Measurements from ENCODE around the gene CD93. TPM values are rescaled to one million over a fixed set of nuclear protein-coding genes. Genes with fewer than 3 reads are reported as not detected.

Gene CD93
- polyA plus RNA-seq, 1 donor from 2014 or later: not detected

DNA sequence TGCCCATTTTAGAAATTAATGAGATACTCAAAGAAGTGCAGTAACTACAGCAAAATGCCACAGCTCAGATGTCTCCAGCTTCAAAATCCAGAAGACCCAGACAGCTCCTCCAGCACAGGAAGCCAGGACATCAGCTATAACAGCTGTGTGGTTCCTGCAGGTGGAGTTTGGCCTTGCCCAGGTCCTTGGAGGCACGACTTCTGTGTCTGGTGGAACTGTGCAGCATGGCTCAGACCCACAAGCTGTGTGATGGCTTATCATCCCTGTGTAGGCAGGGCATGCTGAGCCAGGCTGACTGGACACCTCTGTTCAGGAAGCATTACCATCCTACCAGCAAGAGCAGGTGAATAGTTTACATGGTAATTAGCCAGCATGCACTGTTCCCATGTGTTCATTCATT lies 26.5 kb upstream of the CD93 start:
- no peak for TF ChIP-seq MXI1 (conservative IDR thresholded peaks at IDR 0.05; ENCODE audit: poor library complexity, severe bottlenecking)
- no peak for TF ChIP-seq EZH2 (IDR thresholded peaks at IDR 0.05; ENCODE audit: borderline replicate concordance, insufficient read depth, low read length, poor library complexity, severe bottlenecking)
- no peak for TF ChIP-seq EP300 (conservative IDR thresholded peaks at IDR 0.05; ENCODE audit: poor library complexity, severe bottlenecking)
- TF ChIP-seq, protein P1, sequence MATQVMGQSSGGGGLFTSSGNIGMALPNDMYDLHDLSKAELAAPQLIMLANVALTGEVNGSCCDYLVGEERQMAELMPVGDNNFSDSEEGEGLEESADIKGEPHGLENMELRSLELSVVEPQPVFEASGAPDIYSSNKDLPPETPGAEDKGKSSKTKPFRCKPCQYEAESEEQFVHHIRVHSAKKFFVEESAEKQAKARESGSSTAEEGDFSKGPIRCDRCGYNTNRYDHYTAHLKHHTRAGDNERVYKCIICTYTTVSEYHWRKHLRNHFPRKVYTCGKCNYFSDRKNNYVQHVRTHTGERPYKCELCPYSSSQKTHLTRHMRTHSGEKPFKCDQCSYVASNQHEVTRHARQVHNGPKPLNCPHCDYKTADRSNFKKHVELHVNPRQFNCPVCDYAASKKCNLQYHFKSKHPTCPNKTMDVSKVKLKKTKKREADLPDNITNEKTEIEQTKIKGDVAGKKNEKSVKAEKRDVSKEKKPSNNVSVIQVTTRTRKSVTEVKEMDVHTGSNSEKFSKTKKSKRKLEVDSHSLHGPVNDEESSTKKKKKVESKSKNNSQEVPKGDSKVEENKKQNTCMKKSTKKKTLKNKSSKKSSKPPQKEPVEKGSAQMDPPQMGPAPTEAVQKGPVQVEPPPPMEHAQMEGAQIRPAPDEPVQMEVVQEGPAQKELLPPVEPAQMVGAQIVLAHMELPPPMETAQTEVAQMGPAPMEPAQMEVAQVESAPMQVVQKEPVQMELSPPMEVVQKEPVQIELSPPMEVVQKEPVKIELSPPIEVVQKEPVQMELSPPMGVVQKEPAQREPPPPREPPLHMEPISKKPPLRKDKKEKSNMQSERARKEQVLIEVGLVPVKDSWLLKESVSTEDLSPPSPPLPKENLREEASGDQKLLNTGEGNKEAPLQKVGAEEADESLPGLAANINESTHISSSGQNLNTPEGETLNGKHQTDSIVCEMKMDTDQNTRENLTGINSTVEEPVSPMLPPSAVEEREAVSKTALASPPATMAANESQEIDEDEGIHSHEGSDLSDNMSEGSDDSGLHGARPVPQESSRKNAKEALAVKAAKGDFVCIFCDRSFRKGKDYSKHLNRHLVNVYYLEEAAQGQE (IDR thresholded peaks at IDR 0.05; ENCODE audit: borderline replicate concordance): no peak
- TF ChIP-seq POLR2AphosphoS5 (IDR thresholded peaks at IDR 0.05): no peak
- TF ChIP-seq SMC3 (conservative IDR thresholded peaks at IDR 0.05; ENCODE audit: poor library complexity): no peak
- TF ChIP-seq TAF1 (IDR thresholded peaks at IDR 0.05; ENCODE audit: low read depth): no peak
- TF ChIP-seq, protein P2, sequence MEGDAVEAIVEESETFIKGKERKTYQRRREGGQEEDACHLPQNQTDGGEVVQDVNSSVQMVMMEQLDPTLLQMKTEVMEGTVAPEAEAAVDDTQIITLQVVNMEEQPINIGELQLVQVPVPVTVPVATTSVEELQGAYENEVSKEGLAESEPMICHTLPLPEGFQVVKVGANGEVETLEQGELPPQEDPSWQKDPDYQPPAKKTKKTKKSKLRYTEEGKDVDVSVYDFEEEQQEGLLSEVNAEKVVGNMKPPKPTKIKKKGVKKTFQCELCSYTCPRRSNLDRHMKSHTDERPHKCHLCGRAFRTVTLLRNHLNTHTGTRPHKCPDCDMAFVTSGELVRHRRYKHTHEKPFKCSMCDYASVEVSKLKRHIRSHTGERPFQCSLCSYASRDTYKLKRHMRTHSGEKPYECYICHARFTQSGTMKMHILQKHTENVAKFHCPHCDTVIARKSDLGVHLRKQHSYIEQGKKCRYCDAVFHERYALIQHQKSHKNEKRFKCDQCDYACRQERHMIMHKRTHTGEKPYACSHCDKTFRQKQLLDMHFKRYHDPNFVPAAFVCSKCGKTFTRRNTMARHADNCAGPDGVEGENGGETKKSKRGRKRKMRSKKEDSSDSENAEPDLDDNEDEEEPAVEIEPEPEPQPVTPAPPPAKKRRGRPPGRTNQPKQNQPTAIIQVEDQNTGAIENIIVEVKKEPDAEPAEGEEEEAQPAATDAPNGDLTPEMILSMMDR (IDR thresholded peaks at IDR 0.05; ENCODE audit: poor library complexity, severe bottlenecking): no peak
- no peak for TF ChIP-seq RAD21 (conservative IDR thresholded peaks at IDR 0.05)
- Histone ChIP-seq H3K9ac (ENCODE audit: low read length) (no peak overlapping the region), H3K36me3 (ENCODE audit: insufficient read depth, low read length) (no peaks in the 10 kb centered on the region), H3F3A (ENCODE audit: insufficient read depth, low read length, poor library complexity, severe bottlenecking) (no peaks in the 10 kb centered on the region), H2AFZ (ENCODE audit: low read depth, low read length) (no peak overlapping the region), H3K79me2 (replicated peaks; ENCODE audit: insufficient read depth, low read length) (no peaks in the 10 kb centered on the region), H3K9me2 (ENCODE audit: insufficient read depth, low read length) (no peaks in the 10 kb centered on the region), H3K4me2 (ENCODE audit: low read length) (no peak overlapping the region), H3K27ac (ENCODE audit: low read length) (no peak overlapping the region), H3K27me3 (ENCODE audit: insufficient read depth, low read depth, low read length) (no peaks in the 10 kb centered on the region), H3K9me3 (ENCODE audit: low read length) (no peaks in the 10 kb centered on the region), H3K4me3 (ENCODE audit: low read length) (no peak overlapping the region), H4K20me1 (ENCODE audit: insufficient read depth) (no peaks in the 10 kb centered on the region)

DNA sequence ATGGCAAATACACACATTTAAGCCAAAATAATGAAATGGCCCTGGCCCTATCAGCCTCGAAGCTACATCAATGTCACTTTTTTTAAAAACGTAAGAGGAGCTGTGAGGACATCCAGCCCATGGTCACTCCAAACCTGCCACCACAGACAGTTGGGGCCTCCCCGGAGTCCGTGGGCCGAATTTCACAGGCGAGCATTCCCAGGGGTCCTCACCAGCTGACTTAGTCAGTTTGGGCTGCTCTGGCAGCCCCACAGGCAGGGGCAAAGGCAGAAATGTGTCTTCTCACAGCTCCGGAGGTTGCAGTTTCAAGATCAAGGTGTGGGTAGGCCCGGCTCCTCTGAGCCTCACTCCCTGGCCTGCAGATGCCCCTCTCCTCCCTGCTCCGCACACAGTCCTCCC lies 25.8 kb upstream of the CD93 start:
- no peak overlapping the region for H2AFZ ChIP-seq (ENCODE audit: low read depth, low read length)
- H3K36me3 ChIP-seq (ENCODE audit: insufficient read depth, low read length): no peaks in the 10 kb centered on the region
- no peaks in the 10 kb centered on the region for H3K9me2 ChIP-seq (ENCODE audit: insufficient read depth, low read length)
- no peak overlapping the region for H3K9ac ChIP-seq (ENCODE audit: low read length)
- TF ChIP-seq EP300 (conservative IDR thresholded peaks at IDR 0.05; ENCODE audit: poor library complexity, severe bottlenecking) (no peak), EZH2 (IDR thresholded peaks at IDR 0.05; ENCODE audit: borderline replicate concordance, insufficient read depth, low read length, poor library complexity, severe bottlenecking) (no peak), TAF1 (IDR thresholded peaks at IDR 0.05; ENCODE audit: low read depth) (no peak), SMC3 (conservative IDR thresholded peaks at IDR 0.05; ENCODE audit: poor library complexity) (no peak), POLR2AphosphoS5 (IDR thresholded peaks at IDR 0.05) (no peak), RAD21 (conservative IDR thresholded peaks at IDR 0.05) (no peak), MXI1 (conservative IDR thresholded peaks at IDR 0.05; ENCODE audit: poor library complexity, severe bottlenecking) (no peak)
- TF ChIP-seq, protein P1 (IDR thresholded peaks at IDR 0.05; ENCODE audit: borderline replicate concordance): no peak
- TF ChIP-seq, protein P2 (IDR thresholded peaks at IDR 0.05; ENCODE audit: poor library complexity, severe bottlenecking): no peak
- no peak overlapping the region for H3K4me2 ChIP-seq (ENCODE audit: low read length)
- no peaks in the 10 kb centered on the region for H4K20me1 ChIP-seq (ENCODE audit: insufficient read depth)
- H3K27me3 ChIP-seq (ENCODE audit: insufficient read depth, low read depth, low read length): no peaks in the 10 kb centered on the region
- H3K4me3 ChIP-seq (ENCODE audit: low read length): no peak overlapping the region
- no peak overlapping the region for H3K27ac ChIP-seq (ENCODE audit: low read length)
- no peaks in the 10 kb centered on the region for H3K79me2 ChIP-seq (replicated peaks; ENCODE audit: insufficient read depth, low read length)
- no peaks in the 10 kb centered on the region for H3K9me3 ChIP-seq (ENCODE audit: low read length)
- H3F3A ChIP-seq (ENCODE audit: insufficient read depth, low read length, poor library complexity, severe bottlenecking): no peaks in the 10 kb centered on the region

Data from neural cell (in vitro differentiated cells).